GM18873 (cell line): ENCODE measurements around the gene LRCH4.

Experiments
- ATAC-seq: cut with Tn5 transposase; IDR thresholded peaks from one replicate; pipeline ENCODE4 v1.9.1; 2021; ENCODE audit warnings: mild to moderate bottlenecking, moderate library complexity, moderate number of reproducible peaks; ENCODE audit not compliant: unreplicated experiment, low FRiP score

LRCH4 gene

GRCh38 chr7:100585511-100586265 lies at the start of gene LRCH4:
Gene LRCH4 (minus strand): TSS chr7:100586129. CDS start chr7:100586100, 29 bp downstream.
- ATAC-seq: peak; percentile 19

- no peak for ATAC-seq
These were observed 47.2 kb upstream of the LRCH4 start for GRCh38 chr7:100632951-100633717.

- no peak for ATAC-seq
These were observed 44.1 kb upstream of the LRCH4 start for GRCh38 chr7:100630066-100630465.

- ATAC-seq: no peak
These were observed 43.3 kb upstream of the LRCH4 start for GRCh38 chr7:100629117-100629716.

- no peak for ATAC-seq
These were observed 41.3 kb upstream of the LRCH4 start for GRCh38 chr7:100627238-100627549.

GRCh38 chr7:100626530-100627237 lies 40.8 kb upstream of the LRCH4 start:
- ATAC-seq: no peak

- ATAC-seq: no peak
These were observed 40.1 kb upstream of the LRCH4 start for GRCh38 chr7:100626055-100626454.

- ATAC-seq: no peak
These were observed 38.3 kb upstream of the LRCH4 start for GRCh38 chr7:100623951-100624824.

GRCh38 chr7:100621554-100621953 lies 35.6 kb upstream of the LRCH4 start:
- ATAC-seq: no peak

- no peak for ATAC-seq
These were observed 34.9 kb upstream of the LRCH4 start for GRCh38 chr7:100620804-100621203.

- no peak for ATAC-seq
These were observed 34.3 kb upstream of the LRCH4 start for GRCh38 chr7:100620239-100620638.

- no peak for ATAC-seq
These were observed 28.5 kb upstream of the LRCH4 start for GRCh38 chr7:100614308-100614861.

GRCh38 chr7:100613412-100614175 lies 27.7 kb upstream of the LRCH4 start:
- no peak for ATAC-seq

GRCh38 chr7:100612730-100613390 lies 26.9 kb upstream of the LRCH4 start:
- no peak for ATAC-seq

GRCh38 chr7:100611983-100612729 lies 26.2 kb upstream of the LRCH4 start, which contains the start of gene MOSPD3:
Gene MOSPD3 (plus strand): TSS chr7:100612540. CDS start chr7:100612792, 252 bp downstream.
- peak; percentile 84 for ATAC-seq

GRCh38 chr7:100609958-100610357 lies 24.0 kb upstream of the LRCH4 start:
- no peak for ATAC-seq

GRCh38 chr7:100607111-100607510 lies 21.2 kb upstream of the LRCH4 start:
- ATAC-seq: no peak

- ATAC-seq: no peak
These were observed 20.4 kb upstream of the LRCH4 start for GRCh38 chr7:100606313-100606712.
